Esophagus (tissue), 2 donors: Measurements from ENCODE around the gene SLC35F3. TPM values are rescaled to one million over a fixed set of nuclear protein-coding genes. Genes with fewer than 3 reads are reported as not detected.

ENCODE experiments used
- H3K27ac ChIP-seq, 2 donors: one replicate each; pipeline ENCODE4 v1.5.1; 2013; ENCODE audit warnings: low read depth in 2 of 2, mild to moderate bottlenecking in 2 of 2, inconsistent platforms in 1 of 2, low read length in 1 of 2, moderate library complexity in 1 of 2
- H3K27me3 ChIP-seq, 2 donors: one replicate each; pipeline ENCODE4 v1.6.1; 2013; ENCODE audit warnings: low read length in 2 of 2, control low read depth in 1 of 2, mild to moderate bottlenecking in 1 of 2; ENCODE audit not compliant: insufficient read depth in 2 of 2, control insufficient read depth in 1 of 2
- H3K36me3 ChIP-seq, 2 donors: one replicate each; pipeline ENCODE4 v1.6.1; 2013; ENCODE audit warnings: low read length in 1 of 2; ENCODE audit not compliant: control insufficient read depth in 2 of 2, insufficient read depth in 2 of 2
- H3K4me1 ChIP-seq, 2 donors: one replicate each; pipeline ENCODE4 v1.6.1; 2013; ENCODE audit warnings: low read length in 1 of 2; ENCODE audit not compliant: control insufficient read depth in 2 of 2, insufficient read depth in 2 of 2
- H3K4me3 ChIP-seq, 2 donors: one replicate each; pipeline ENCODE4 v1.5.1; 2013; ENCODE audit warnings: low read length in 2 of 2, mild to moderate bottlenecking in 2 of 2, low read depth in 1 of 2, moderate library complexity in 1 of 2
- H3K9me3 ChIP-seq, 2 donors: one replicate each; pipeline ENCODE4 v1.6.1; 2013; ENCODE audit warnings: mild to moderate bottlenecking in 2 of 2, low read depth in 1 of 2, low read length in 1 of 2, moderate library complexity in 1 of 2; ENCODE audit not compliant: control insufficient read depth in 2 of 2, insufficient read depth in 1 of 2
- WGBS, 2 donors: extraction: QIAGEN DNeasy Blood & Tissue Kit; methylation state at CpG; one replicate each; pipeline ENCODE4 v1.1.7; 2013; 5-methylcytosine and 5-hydroxymethylcytosine counted together
- polyA plus RNA-seq, 2 donors: library from polyadenylated mRNA; stranded (reverse); fragments of 200-250 nt; gene quantifications; one replicate each; pipeline ENCODE4 v1.2.3, GENCODE V29; 2013
- donor health status: healthy with polysubstance abuse.
- donor health status: Bipolar disorder and iron deficiency.

Gene SLC35F3
- polyA plus RNA-seq, 2 donors: 0.24 to 0.69 TPM

- Histone ChIP-seq H3K36me3 (no peaks in the 10 kb centered on the region), H3K4me3 (no peak overlapping the region), H3K27ac (no peak overlapping the region), H3K27me3 (peaks cover 0 to 3% of the 10 kb centered on the region in 2 donors), H3K9me3 (peaks cover 0 to 4% of the 10 kb centered on the region in 2 donors), H3K4me1 (peaks cover 0 to 2% of the 10 kb centered on the region in 2 donors)
- WGBS, 2 donors: 45 to 50% methylated on average over 7 of the region's 7 CpGs
Observed at GRCh38 chr1:234096161-234096770, 191.8 kb downstream of the SLC35F3 start.

- Histone ChIP-seq H3K36me3 (no peaks in the 10 kb centered on the region), H3K27me3 (peaks cover 0 to 3% of the 10 kb centered on the region in 2 donors), H3K27ac (no peak overlapping the region), H3K9me3 (peaks cover 3 to 4% of the 10 kb centered on the region in 2 donors), H3K4me1 (no peaks in the 10 kb centered on the region), H3K4me3 (no peak overlapping the region)
- WGBS, 2 donors: 30 to 34% methylated on average over 8 of the region's 8 CpGs
Observed at GRCh38 chr1:234102583-234102982, 198.1 kb downstream of the SLC35F3 start.

GRCh38 chr1:234103198-234103597, 198.7 kb downstream of the SLC35F3 start:
- WGBS, 2 donors: 84 to 86% methylated on average over 3 of the region's 3 CpGs
- H3K4me3 ChIP-seq: no peak overlapping the region
- no peak overlapping the region for H3K27ac ChIP-seq
- H3K27me3 ChIP-seq: peaks cover 0 to 3% of the 10 kb centered on the region in 2 donors
- no peaks in the 10 kb centered on the region for H3K36me3 ChIP-seq
- H3K4me1 ChIP-seq: no peaks in the 10 kb centered on the region
- H3K9me3 ChIP-seq: peaks cover 3 to 4% of the 10 kb centered on the region in 2 donors

- Histone ChIP-seq H3K27ac (no peak overlapping the region), H3K36me3 (no peaks in the 10 kb centered on the region), H3K4me1 (no peaks in the 10 kb centered on the region), H3K9me3 (peaks cover 0 to 3% of the 10 kb centered on the region in 2 donors), H3K4me3 (no peak overlapping the region), H3K27me3 (no peaks in the 10 kb centered on the region)
- WGBS, 2 donors: 71 to 89% methylated on average over 2 of the region's 2 CpGs
Observed at GRCh38 chr1:234106032-234106431, 201.6 kb downstream of the SLC35F3 start.

GRCh38 chr1:234107416-234108021, 203.0 kb downstream of the SLC35F3 start:
- no peak overlapping the region for H3K4me3 ChIP-seq
- H3K27me3 ChIP-seq: no peaks in the 10 kb centered on the region

GRCh38 chr1:234108921-234109320, 204.4 kb downstream of the SLC35F3 start:
- WGBS, 2 donors: 62 to 66% methylated on average over 3 of the region's 3 CpGs
- Histone ChIP-seq H3K4me3 (no peak overlapping the region), H3K27ac (no peak overlapping the region), H3K27me3 (no peaks in the 10 kb centered on the region), H3K9me3 (peaks cover 0 to 3% of the 10 kb centered on the region in 2 donors), H3K4me1 (no peaks in the 10 kb centered on the region), H3K36me3 (no peaks in the 10 kb centered on the region)

More at GRCh38 chr1:234107416-234108021, 203.0 kb downstream of the SLC35F3 start:
- Histone ChIP-seq H3K4me1 (no peaks in the 10 kb centered on the region), H3K9me3 (peaks cover 0 to 3% of the 10 kb centered on the region in 2 donors), H3K27ac (no peak overlapping the region), H3K36me3 (no peaks in the 10 kb centered on the region)
- 81 to 87% methylated on average over 3 of the region's 3 CpGs for WGBS, 2 donors

GRCh38 chr1:234109840-234110239, 205.4 kb downstream of the SLC35F3 start:
- Histone ChIP-seq H3K36me3 (no peaks in the 10 kb centered on the region), H3K9me3 (peaks cover 0 to 3% of the 10 kb centered on the region in 2 donors), H3K27me3 (no peaks in the 10 kb centered on the region), H3K4me1 (no peaks in the 10 kb centered on the region), H3K4me3 (no peak overlapping the region), H3K27ac (no peak overlapping the region)
- 84 to 88% methylated on average over 5 of the region's 5 CpGs for WGBS, 2 donors

GRCh38 chr1:234111458-234112142, 207.1 kb downstream of the SLC35F3 start:
- H3K36me3 ChIP-seq: no peaks in the 10 kb centered on the region
- H3K4me3 ChIP-seq: no peak overlapping the region
- 56% methylated on average over 17 of the region's 17 CpGs for WGBS, 2 donors
- H3K9me3 ChIP-seq: peaks cover 0 to 3% of the 10 kb centered on the region in 2 donors
- no peaks in the 10 kb centered on the region for H3K27me3 ChIP-seq
- no peaks in the 10 kb centered on the region for H3K4me1 ChIP-seq
- H3K27ac ChIP-seq: no peak overlapping the region

GRCh38 chr1:234114648-234115307, 210.3 kb downstream of the SLC35F3 start:
- H3K4me1 ChIP-seq: no peaks in the 10 kb centered on the region
- WGBS, 2 donors: 12 to 15% methylated on average over 11 of the region's 11 CpGs
- no peaks in the 10 kb centered on the region for H3K9me3 ChIP-seq
- H3K4me3 ChIP-seq: no peak overlapping the region
- H3K36me3 ChIP-seq: no peaks in the 10 kb centered on the region
- H3K27ac ChIP-seq: no peak overlapping the region
- H3K27me3 ChIP-seq: no peaks in the 10 kb centered on the region
